Mesendoderm (in vitro differentiated cells): ENCODE measurements around the gene CLN3.
A peak's percentile ranks its signal among the peaks of the same experiment; 100 is the strongest.

ENCODE experiments used
- DNase-seq: peaks from one replicate; pipeline ENCODE4 v3.0.0; 2013
- H2AK5ac ChIP-seq: 2 replicates; pipeline ENCODE4 v1.6.1; 2013; ENCODE audit warnings: low read length, inconsistent platforms
- H2BK120ac ChIP-seq: 2 replicates; pipeline ENCODE4 v1.6.1; 2013; ENCODE audit warnings: low read depth, mild to moderate bottlenecking, low read length, moderate library complexity, mixed read lengths
- H2BK15ac ChIP-seq: replicated peaks from 2 replicates; pipeline ENCODE4 v1.6.1; 2013; ENCODE audit warnings: low read depth, mild to moderate bottlenecking, moderate library complexity
- H2BK5ac ChIP-seq: 2 replicates; pipeline ENCODE4 v1.6.1; 2013; ENCODE audit warnings: low read length, inconsistent platforms
- H3K18ac ChIP-seq: 2 replicates; pipeline ENCODE4 v1.6.1; 2013; ENCODE audit warnings: mild to moderate bottlenecking, low read length, mixed read lengths
- H3K23ac ChIP-seq: one replicate; pipeline ENCODE4 v1.6.1; 2013; ENCODE audit warnings: low read length
- H3K27ac ChIP-seq: 2 replicates; pipeline ENCODE4 v1.5.1; 2013; ENCODE audit warnings: low read depth, mild to moderate bottlenecking, inconsistent platforms, low read length, moderate library complexity
- H3K27me3 ChIP-seq: 2 replicates; pipeline ENCODE4 v1.6.1; 2013; ENCODE audit warnings: low read length, control low read depth, mild to moderate bottlenecking, inconsistent platforms; ENCODE audit not compliant: insufficient read depth, poor library complexity
- H3K36me3 ChIP-seq: 2 replicates; pipeline ENCODE4 v1.6.1; 2013; ENCODE audit warnings: low read length, inconsistent platforms; ENCODE audit not compliant: control insufficient read depth, insufficient read depth
- H3K4ac ChIP-seq: one replicate; pipeline ENCODE4 v1.6.1; 2013; ENCODE audit warnings: low read depth, mild to moderate bottlenecking, low read length, moderate library complexity
- H3K4me1 ChIP-seq: 2 replicates; pipeline ENCODE4 v1.6.1; 2013; ENCODE audit warnings: low read depth, low read length, inconsistent platforms; ENCODE audit not compliant: control insufficient read depth
- H3K4me2 ChIP-seq: 2 replicates; pipeline ENCODE4 v1.6.1; 2013; ENCODE audit warnings: low read length
- H3K4me3 ChIP-seq: 2 replicates; pipeline ENCODE4 v1.5.1; 2013; ENCODE audit warnings: mild to moderate bottlenecking, low read length
- H3K56ac ChIP-seq: one replicate; pipeline ENCODE4 v1.6.1; 2013; ENCODE audit warnings: low read length
- H3K79me1 ChIP-seq: 2 replicates; pipeline ENCODE4 v1.6.1; 2013; ENCODE audit warnings: low read length, inconsistent platforms
- H3K79me2 ChIP-seq: 2 replicates; pipeline ENCODE4 v1.6.1; 2013; ENCODE audit warnings: mild to moderate bottlenecking, low read length; ENCODE audit not compliant: control insufficient read depth, insufficient read depth
- H3K9ac ChIP-seq: 2 replicates; pipeline ENCODE4 v1.6.1; 2013; ENCODE audit warnings: low read length, inconsistent platforms
- H4K5ac ChIP-seq: one replicate; pipeline ENCODE4 v1.6.1; 2013; ENCODE audit warnings: low read length
- H4K8ac ChIP-seq: one replicate; pipeline ENCODE4 v1.6.1; 2013; ENCODE audit warnings: low read depth, mild to moderate bottlenecking, control low read depth, low read length, moderate library complexity
- WGBS: extraction: QIAGEN DNeasy Blood & Tissue Kit; methylation state at CpG from one replicate; pipeline ENCODE4 v1.1.7; 2013; ENCODE audit warnings: low lambda C conversion rate, missing lambda C conversion rate; ENCODE audit not compliant: insufficient coverage; ENCODE audit errors: extremely low coverage; 5-methylcytosine and 5-hydroxymethylcytosine counted together

CLN3 gene

DNA sequence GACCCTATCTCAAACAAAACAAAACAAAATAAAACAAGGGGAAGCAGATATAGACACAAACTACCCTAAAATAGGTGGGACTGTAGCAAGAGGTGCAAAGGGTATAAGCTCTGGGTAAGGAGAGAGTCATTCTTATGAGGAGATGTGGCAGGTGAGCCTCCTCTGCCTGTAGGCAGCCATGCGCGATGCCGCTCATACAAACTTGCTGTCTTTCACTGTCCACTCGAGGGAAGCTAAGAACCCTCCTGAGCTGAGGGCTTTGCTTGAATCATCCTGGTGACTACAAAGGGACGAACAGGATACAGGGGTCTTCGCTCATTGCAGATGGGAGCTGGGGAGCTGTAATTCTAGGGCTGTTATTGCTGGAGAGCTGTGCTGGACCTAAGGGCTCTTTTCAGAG is 29.6 kb upstream of the CLN3 start:
- WGBS = no CpG with 5 or more reads among the region's 6 CpGs
- Histone ChIP-seq H3K27ac (no peak overlapping the region), H3K79me2 (no peaks in the 10 kb centered on the region), H2BK5ac (no peak overlapping the region), H3K36me3 (no peaks in the 10 kb centered on the region), H3K4me3 (no peak overlapping the region), H3K18ac (no peak overlapping the region), H3K4me1 (no peaks in the 10 kb centered on the region), H4K8ac (no peak overlapping the region), H3K4me2 (no peak overlapping the region), H3K79me1 (no peaks in the 10 kb centered on the region), H2BK120ac (no peak overlapping the region), H3K23ac (no peak overlapping the region), H3K9ac (no peak overlapping the region), H3K4ac (no peak overlapping the region), H3K56ac (no peak overlapping the region), H3K27me3 (no peaks in the 10 kb centered on the region), H4K5ac (no peak overlapping the region), H2AK5ac (no peak overlapping the region), H2BK15ac (no peak overlapping the region)
- no peak for DNase-seq

DNA sequence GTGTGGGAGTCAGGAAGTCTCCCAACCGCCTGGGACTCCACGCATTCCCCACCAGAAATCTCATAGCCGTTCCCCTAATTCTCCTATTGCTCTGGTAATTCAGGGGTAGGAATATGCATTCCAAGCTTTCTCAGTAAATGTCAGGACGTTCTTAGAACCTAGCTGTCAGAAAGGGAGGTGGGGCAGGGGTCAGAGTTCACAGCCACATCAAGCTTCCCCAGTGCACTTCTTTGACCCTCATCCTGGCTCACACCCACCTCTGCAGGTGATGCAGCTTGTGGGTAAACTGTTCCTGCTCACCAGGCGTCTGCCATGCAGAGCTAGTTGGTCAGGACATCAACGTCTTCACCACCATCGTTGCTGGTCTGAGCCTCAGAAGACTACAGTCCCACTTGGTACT is 28.8 kb upstream of the CLN3 start:
- H3K9ac ChIP-seq = no peak overlapping the region
- no peak overlapping the region for H2AK5ac ChIP-seq
- no peak overlapping the region for H3K18ac ChIP-seq
- no peaks in the 10 kb centered on the region for H3K79me2 ChIP-seq
- no peaks in the 10 kb centered on the region for H3K27me3 ChIP-seq
- no peak overlapping the region for H4K5ac ChIP-seq
- no peaks in the 10 kb centered on the region for H3K79me1 ChIP-seq
- no peak overlapping the region for H3K4ac ChIP-seq
- no peaks in the 10 kb centered on the region for H3K4me1 ChIP-seq
- no peak for DNase-seq
- no peaks in the 10 kb centered on the region for H3K36me3 ChIP-seq
- no peak overlapping the region for H3K27ac ChIP-seq
- no peak overlapping the region for H2BK15ac ChIP-seq
- no peak overlapping the region for H3K56ac ChIP-seq
- no peak overlapping the region for H3K4me3 ChIP-seq
- H3K4me2 ChIP-seq = no peak overlapping the region
- WGBS = no CpG with 5 or more reads among the region's 7 CpGs
- H2BK5ac ChIP-seq = no peak overlapping the region
- no peak overlapping the region for H2BK120ac ChIP-seq
- H4K8ac ChIP-seq = no peak overlapping the region
- no peak overlapping the region for H3K23ac ChIP-seq

DNA sequence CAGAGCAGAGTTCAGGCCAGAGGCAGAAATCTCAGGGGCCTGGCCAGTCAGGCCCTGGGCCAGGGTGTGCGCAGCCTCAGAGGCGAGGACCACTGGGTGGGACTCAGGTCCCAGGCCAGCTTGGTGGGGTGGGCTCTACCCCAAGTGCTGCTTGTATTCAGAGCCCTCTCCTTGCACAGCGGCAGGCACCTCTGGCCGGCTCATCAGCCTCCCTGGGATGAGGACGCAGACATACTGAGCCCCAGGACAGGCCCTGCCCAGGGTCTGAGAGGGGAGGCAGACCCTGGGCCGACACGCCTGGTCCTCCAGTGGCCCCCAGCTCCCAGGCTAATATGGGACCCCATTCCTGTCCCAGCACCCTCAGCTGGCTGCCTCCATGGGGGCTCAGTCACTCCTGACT is 22.4 kb upstream of the CLN3 start:
- H3K27ac ChIP-seq = no peak overlapping the region
- no peak overlapping the region for H3K9ac ChIP-seq
- no peak overlapping the region for H2BK15ac ChIP-seq
- H2BK5ac ChIP-seq = no peak overlapping the region
- no peak overlapping the region for H3K4me3 ChIP-seq
- H3K23ac ChIP-seq = no peak overlapping the region
- no peaks in the 10 kb centered on the region for H3K36me3 ChIP-seq
- H3K79me2 ChIP-seq = no peaks in the 10 kb centered on the region
- no peak overlapping the region for H4K5ac ChIP-seq
- H2BK120ac ChIP-seq = no peak overlapping the region
- no peak overlapping the region for H3K4me2 ChIP-seq
- H3K56ac ChIP-seq = peak overlapping the region; percentile 49
- no peaks in the 10 kb centered on the region for H3K27me3 ChIP-seq
- no peaks in the 10 kb centered on the region for H3K4me1 ChIP-seq
- no CpG with 5 or more reads among the region's 7 CpGs for WGBS
- no peak overlapping the region for H4K8ac ChIP-seq
- no peak overlapping the region for H3K4ac ChIP-seq
- H2AK5ac ChIP-seq = no peak overlapping the region
- H3K79me1 ChIP-seq = no peaks in the 10 kb centered on the region
- no peak overlapping the region for H3K18ac ChIP-seq
- DNase-seq = no peak

DNA sequence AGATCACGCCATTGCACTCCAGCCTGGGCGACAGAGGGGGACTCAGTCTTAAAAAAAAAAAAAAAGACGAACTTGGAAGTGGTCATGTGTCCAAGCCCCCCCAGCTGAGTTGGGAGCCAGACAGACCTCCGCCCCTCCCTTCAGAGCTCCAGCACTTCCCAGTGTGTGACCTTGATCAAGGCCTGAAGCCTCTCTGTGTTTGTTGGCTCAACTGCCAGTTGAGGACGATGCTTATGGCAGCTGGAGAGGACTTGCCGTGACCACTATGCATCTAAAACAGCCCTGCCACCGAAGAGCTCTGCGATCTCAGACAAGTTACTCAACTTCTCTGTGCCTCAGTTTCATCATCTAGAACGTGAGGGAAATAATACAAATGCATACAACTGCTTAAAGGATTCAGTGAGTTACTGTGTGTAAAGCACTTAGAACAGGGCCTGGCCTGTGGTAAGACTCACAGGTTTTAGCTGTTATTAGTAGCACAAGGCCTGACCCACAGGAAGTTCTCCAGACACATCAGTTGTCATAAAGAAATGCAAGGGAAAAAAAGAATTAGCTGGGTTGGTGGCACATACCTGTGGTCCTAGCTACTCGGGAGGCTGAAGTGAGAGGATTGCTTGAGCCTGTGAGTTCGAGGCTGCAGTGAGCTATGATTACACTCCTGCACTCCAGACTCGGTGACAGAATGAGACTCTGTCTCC is 21.8 kb upstream of the CLN3 start:
- Histone ChIP-seq H3K4me2 (no peak overlapping the region), H3K79me2 (no peaks in the 10 kb centered on the region), H4K5ac (no peak overlapping the region), H3K27me3 (no peaks in the 10 kb centered on the region), H4K8ac (no peak overlapping the region), H3K9ac (no peak overlapping the region), H3K36me3 (no peaks in the 10 kb centered on the region), H3K4ac (no peak overlapping the region), H3K79me1 (no peaks in the 10 kb centered on the region), H2BK15ac (no peak overlapping the region), H2BK120ac (no peak overlapping the region), H3K23ac (no peak overlapping the region), H3K4me1 (no peaks in the 10 kb centered on the region), H3K27ac (no peak overlapping the region), H3K4me3 (no peak overlapping the region), H2BK5ac (no peak overlapping the region), H3K56ac (peak overlapping the region; percentile 49), H3K18ac (no peak overlapping the region), H2AK5ac (no peak overlapping the region)
- peak; percentile 22 for DNase-seq
- no CpG with 5 or more reads among the region's 12 CpGs for WGBS

DNA sequence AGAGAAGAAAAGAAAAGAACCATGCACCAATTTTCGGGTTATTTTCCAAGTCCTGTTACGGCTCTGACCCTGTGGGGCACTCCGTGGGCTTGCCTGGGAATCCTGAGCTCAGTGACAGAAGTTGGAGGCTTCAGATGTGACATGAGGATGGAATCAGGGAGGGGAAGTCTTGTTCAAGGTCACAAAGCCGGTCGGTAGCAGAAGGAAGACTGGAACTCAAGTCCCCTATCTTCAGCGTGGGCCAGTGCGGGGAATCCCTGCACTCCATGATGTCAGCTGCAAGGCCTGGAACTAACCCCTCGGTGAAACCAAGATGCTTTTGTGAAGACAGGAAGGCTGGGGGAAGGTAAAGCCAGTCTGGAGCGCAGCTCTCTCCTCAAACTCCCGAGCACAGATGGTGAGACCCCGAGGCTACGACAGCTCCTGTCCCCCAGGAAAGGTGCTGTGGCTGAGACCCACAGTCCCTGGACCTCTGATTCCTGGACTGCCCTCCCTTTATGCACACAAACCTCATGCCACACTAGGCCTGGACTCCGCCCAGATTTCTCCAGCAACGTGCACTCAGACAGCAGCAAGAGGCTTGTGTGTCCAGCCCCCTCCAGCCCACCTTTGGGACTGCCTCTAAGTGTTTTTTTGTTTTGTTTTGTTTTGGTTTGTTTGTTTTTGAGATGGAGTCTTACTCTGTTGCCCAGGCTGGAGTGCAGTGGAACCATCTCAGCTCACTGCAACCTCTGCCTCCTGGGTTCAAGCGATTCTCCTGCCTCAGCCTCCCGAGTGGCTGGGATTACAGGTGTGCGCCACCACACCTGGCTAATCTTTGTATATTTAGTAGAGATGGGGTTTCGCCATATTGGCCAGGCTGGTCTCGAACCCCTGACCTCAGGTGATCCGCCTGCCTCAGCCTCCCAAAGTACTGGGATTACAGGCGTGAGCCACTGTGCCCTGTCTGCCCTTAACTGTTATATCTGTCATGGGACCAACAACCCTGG is 20.2 kb upstream of the CLN3 start:
- Histone ChIP-seq H2BK5ac (no peak overlapping the region), H3K27ac (no peak overlapping the region), H3K79me2 (no peaks in the 10 kb centered on the region), H4K8ac (no peak overlapping the region), H3K36me3 (no peaks in the 10 kb centered on the region), H3K4me1 (no peaks in the 10 kb centered on the region), H2BK120ac (no peak overlapping the region), H4K5ac (no peak overlapping the region), H3K27me3 (no peaks in the 10 kb centered on the region), H2AK5ac (no peak overlapping the region), H3K23ac (no peak overlapping the region), H3K4me3 (no peak overlapping the region), H3K56ac (no peak overlapping the region), H3K18ac (no peak overlapping the region), H3K4me2 (no peak overlapping the region), H3K4ac (no peak overlapping the region), H3K9ac (no peak overlapping the region), H2BK15ac (no peak overlapping the region), H3K79me1 (no peaks in the 10 kb centered on the region)
- no CpG with 5 or more reads among the region's 21 CpGs for WGBS
- DNase-seq = no peak
